PC-3 (cell line): ENCODE results near the gene LRRC59. TPM values are rescaled to one million over a fixed set of nuclear protein-coding genes. Genes with fewer than 3 reads are reported as not detected.

Source experiments
- ATAC-seq: fragments of 200-7000 bp; cut with Tn5 transposase; 2 replicates; pipeline ENCODE4 v1.9.1; 2020; ENCODE audit warnings: mild to moderate bottlenecking, moderate library complexity
- BruUV-seq: library from RNA; stranded (reverse); fragments of 400-500 nt; replicated peaks from 2 replicates; lab custom pipeline; 2021; lab: Mats Ljungman, UMichigan
- CTCF ChIA-PET: fragments of 300-600 bp; sonication (Branson Sonifier 250); formaldehyde crosslinking; loops from one replicate; lab custom pipeline; 2022; ENCODE audit warnings: antibody characterized with exemption; lab: Charles Lee
- POLR2A ChIA-PET: fragments of 300-600 bp; sonication (Branson Sonifier 250); formaldehyde crosslinking; loops from one replicate; lab custom pipeline; 2022; ENCODE audit warnings: antibody characterized with exemption; ENCODE audit not compliant: unreplicated experiment; lab: Charles Lee
- DNase-seq: peaks from one replicate; pipeline ENCODE4 v3.0.0-alpha.2; 2015
- H2AFZ ChIP-seq: fragments of 300-600 bp; sonication (generic); 2 replicates; pipeline ENCODE4 v1.6.0; 2016; ENCODE audit warnings: antibody characterized with exemption, low read length
- H3F3A ChIP-seq: fragments of 300-600 bp; sonication (generic); one replicate; pipeline ENCODE4 v1.6.0; 2017; ENCODE audit warnings: antibody characterized with exemption, low read length, control low read depth, mild to moderate bottlenecking; ENCODE audit not compliant: unreplicated experiment
- H3K27ac ChIP-seq: fragments of 300-600 bp; sonication (generic); 2 replicates; pipeline ENCODE4 v1.5.1; 2016; ENCODE audit warnings: mild to moderate bottlenecking, low read length
- H3K27me3 ChIP-seq: fragments of 300-600 bp; sonication (generic); 2 replicates; pipeline ENCODE4 v1.6.1; 2016; ENCODE audit warnings: low read length, mixed read lengths
- H3K36me3 ChIP-seq: fragments of 300-600 bp; sonication (generic); 2 replicates; pipeline ENCODE4 v1.6.1; 2016; ENCODE audit warnings: low read depth, mixed run types, low read length, mixed read lengths
- H3K4me1 ChIP-seq: fragments of 300-600 bp; sonication (generic); 2 replicates; pipeline ENCODE4 v1.5.1; 2016; ENCODE audit warnings: low read length; ENCODE audit not compliant: insufficient read depth
- H3K4me2 ChIP-seq: fragments of 300-600 bp; sonication (generic); 2 replicates; pipeline ENCODE4 v1.6.0; 2016; ENCODE audit warnings: low read length
- H3K4me3 ChIP-seq: fragments of 300-600 bp; sonication (generic); 2 replicates; pipeline ENCODE4 v1.5.1; 2016; ENCODE audit warnings: mild to moderate bottlenecking, low read length, mixed read lengths
- H3K79me2 ChIP-seq: fragments of 300-600 bp; sonication (generic); 2 replicates; pipeline ENCODE4 v1.6.1; 2017; ENCODE audit warnings: low read length, mixed read lengths
- H3K9ac ChIP-seq: fragments of 300-600 bp; sonication (generic); 2 replicates; pipeline ENCODE4 v1.6.0; 2016; ENCODE audit warnings: mild to moderate bottlenecking, low read length
- H3K9me2 ChIP-seq: fragments of 300-600 bp; sonication (generic); replicated peaks from 2 replicates; pipeline ENCODE4 v1.6.1; 2016; ENCODE audit warnings: mixed run types, low read length, mixed read lengths
- H3K9me3 ChIP-seq: fragments of 300-600 bp; sonication (generic); 2 replicates; pipeline ENCODE4 v1.6.1; 2016; ENCODE audit warnings: low read length, mixed read lengths
- H4K20me1 ChIP-seq: fragments of 300-600 bp; sonication (generic); 2 replicates; pipeline ENCODE4 v1.6.1; 2016; ENCODE audit warnings: low read length, mixed read lengths
- CTCF ChIP-seq: fragments of 300-600 bp; sonication (generic); conservative IDR thresholded peaks from 2 replicates; pipeline ENCODE4 v1.5.1; 2017; ENCODE audit warnings: antibody characterized with exemption, low read depth, mild to moderate bottlenecking, low read length
- EZH2 ChIP-seq: fragments of 300-600 bp; sonication (generic); IDR thresholded peaks from one replicate; pipeline ENCODE4 v1.6.1; 2017; ENCODE audit warnings: antibody characterized with exemption, mild to moderate bottlenecking, low read length; ENCODE audit not compliant: unreplicated experiment
- EZH2phosphoT487 ChIP-seq: fragments of 300-600 bp; sonication (generic); IDR thresholded peaks from 2 replicates; pipeline ENCODE4 v1.6.1; 2018; ENCODE audit warnings: mild to moderate bottlenecking, antibody characterized with exemption, low read length, borderline replicate concordance
- intact Hi-C: fragments of 100-400 bp; cut with micrococcal nuclease; formaldehyde crosslinking; loops from 2 replicates; pipeline ENCODE4 v1.9.0; 2023
- total RNA-seq: library from RNA; depleted of rRNA; stranded (reverse); fragments of >200 nt; gene quantifications from 2 replicates; pipeline ENCODE4 v1.2.3, GENCODE V29; 2014

LRRC59 gene
- total RNA-seq, 1 experiment from 2014 or later = 324 TPM

GRCh38 chr17:50347894-50348291 is 49.4 kb downstream of the LRRC59 start:
- Histone ChIP-seq H3K27me3 (no peaks in the 10 kb centered on the region), H4K20me1 (no peaks in the 10 kb centered on the region; the same call in 1 of the 2 replicates), H3K36me3 (no peaks in the 10 kb centered on the region), H3K9me2 (no peaks in the 10 kb centered on the region), H3K79me2 (peaks cover 30% of the 10 kb centered on the region), H2AFZ (no peak overlapping the region), H3F3A (no peaks in the 10 kb centered on the region), H3K4me1 (peaks cover 26% of the 10 kb centered on the region), H3K4me2 (peak overlapping the region; percentile 95; the same call in 1 of the 2 replicates), H3K9ac (no peak overlapping the region), H3K27ac (no peak overlapping the region), H3K9me3 (no peaks in the 10 kb centered on the region), H3K4me3 (no peak overlapping the region)
- ChIA-PET POLR2A (interaction anchor here (0.6 kb wide), 1 partner anchor 11 kb away, joined by 4 read pairs; no protein-coding TSS in a partner anchor), CTCF (no interaction called here)
- intact Hi-C loops = no loop called here
- BruUV-seq = no TSS peak
- ATAC-seq (no peak), DNase-seq (no peak)
- TF ChIP-seq EZH2phosphoT487 (no peak), CTCF (no peak), EZH2 (no peak)

- ChIA-PET CTCF (no interaction called here), POLR2A (interaction anchor here (0.6 kb wide), 1 partner anchor 10 kb away, joined by 4 read pairs; no protein-coding TSS in a partner anchor)
- H3K4me1 ChIP-seq = peaks cover 26% of the 10 kb centered on the region
- H4K20me1 ChIP-seq = no peaks in the 10 kb centered on the region; the same call in 1 of the 2 replicates
- H3K4me2 ChIP-seq = peak overlapping the region; percentile 95
- no peak overlapping the region for H2AFZ ChIP-seq
- no peaks in the 10 kb centered on the region for H3F3A ChIP-seq
- H3K79me2 ChIP-seq = peaks cover 30% of the 10 kb centered on the region
- ATAC-seq (no peak), DNase-seq (no peak)
- no peaks in the 10 kb centered on the region for H3K9me2 ChIP-seq
- intact Hi-C loops = no loop called here
- BruUV-seq = TSS peak; percentile 21
- TF ChIP-seq CTCF (no peak), EZH2phosphoT487 (no peak), EZH2 (no peak)
- H3K9me3 ChIP-seq = no peaks in the 10 kb centered on the region
- H3K36me3 ChIP-seq = no peaks in the 10 kb centered on the region
- H3K27ac ChIP-seq = no peak overlapping the region
- H3K4me3 ChIP-seq = peak overlapping the region; percentile 95
- no peaks in the 10 kb centered on the region for H3K27me3 ChIP-seq
- H3K9ac ChIP-seq = peak overlapping the region; percentile 78; the same call in 1 of the 2 replicates
Measured at GRCh38 chr17:50347117-50347893, 50.0 kb downstream of the LRRC59 start.
